HEK293T (cell line): ENCODE measurements around the gene RABGAP1L.

Experiments
- CTCF ChIA-PET: fragments of 350-600 bp; formaldehyde crosslinking; extraction: SDS; loops from one replicate; lab custom pipeline; 2021; ENCODE audit warnings: antibody characterized with exemption, inconsistent platforms; lab: Yijun Ruan, JAX
- POLR2A ChIA-PET: fragments of 350-600 bp; formaldehyde crosslinking; extraction: SDS; loops from one replicate; lab custom pipeline; 2020; ENCODE audit warnings: antibody characterized with exemption, inconsistent platforms; lab: Yijun Ruan, JAX
- DNase-seq: peaks from one replicate; pipeline ENCODE4 v3.0.0; 2012; ENCODE audit warnings: mixed read lengths; ENCODE audit errors: extremely low spot score
- ARNT ChIP-seq: fragments of 450-650 bp; IDR thresholded peaks from 2 replicates; pipeline ENCODE4 v1.6.1; 2017; ENCODE audit warnings: mild to moderate bottlenecking
- BHLHE40 ChIP-seq: fragments of 450-650 bp; IDR thresholded peaks from 2 replicates; pipeline ENCODE4 v1.6.1; 2016; ENCODE audit warnings: mild to moderate bottlenecking, moderate library complexity, borderline replicate concordance
- CTBP1 ChIP-seq: fragments of 450-650 bp; IDR thresholded peaks from 2 replicates; pipeline ENCODE4 v1.6.1; 2016; ENCODE audit warnings: borderline replicate concordance
- ELF4 ChIP-seq: fragments of 450-650 bp; IDR thresholded peaks from 2 replicates; pipeline ENCODE4 v1.6.1; 2017; ENCODE audit warnings: antibody characterized with exemption
- FOXA1 ChIP-seq: fragments of 450-650 bp; IDR thresholded peaks from 2 replicates; pipeline ENCODE4 v1.6.1; 2016; ENCODE audit warnings: mild to moderate bottlenecking
- FOXK2 ChIP-seq: fragments of 450-650 bp; IDR thresholded peaks from 2 replicates; pipeline ENCODE4 v1.6.1; 2016; ENCODE audit warnings: mild to moderate bottlenecking
- FOXM1 ChIP-seq: fragments of 450-650 bp; IDR thresholded peaks from 2 replicates; pipeline ENCODE4 v1.6.1; 2017; ENCODE audit warnings: mild to moderate bottlenecking, borderline replicate concordance
- HDGF ChIP-seq: fragments of 450-650 bp; IDR thresholded peaks from 2 replicates; pipeline ENCODE4 v1.6.1; 2017; ENCODE audit warnings: antibody characterized with exemption, borderline replicate concordance
- L3MBTL2 ChIP-seq: fragments of 450-650 bp; conservative IDR thresholded peaks from 2 replicates; pipeline ENCODE4 v1.6.1; 2016; ENCODE audit warnings: mild to moderate bottlenecking
- LEF1 ChIP-seq: fragments of 450-650 bp; IDR thresholded peaks from 2 replicates; pipeline ENCODE4 v1.6.1; 2017; ENCODE audit warnings: mild to moderate bottlenecking, borderline replicate concordance
- NFRKB ChIP-seq: fragments of 450-650 bp; IDR thresholded peaks from 2 replicates; pipeline ENCODE4 v1.6.1; 2016; ENCODE audit warnings: mild to moderate bottlenecking, moderate library complexity
- SP1 ChIP-seq: fragments of 450-650 bp; IDR thresholded peaks from 2 replicates; pipeline ENCODE4 v1.6.1; 2017
- SUZ12 ChIP-seq: fragments of 450-650 bp; IDR thresholded peaks from 2 replicates; pipeline ENCODE4 v1.6.1; 2016; ENCODE audit warnings: mild to moderate bottlenecking
- TARDBP ChIP-seq: fragments of 450-650 bp; IDR thresholded peaks from 2 replicates; pipeline ENCODE4 v1.6.1; 2016
- ZNF384 ChIP-seq: fragments of 450-650 bp; IDR thresholded peaks from 2 replicates; pipeline ENCODE4 v1.6.1; 2016
- TF ChIP-seq, protein P1 (sequence below): fragments of 450-650 bp; IDR thresholded peaks from 2 replicates; pipeline ENCODE4 v1.6.1; 2016

Gene RABGAP1L

DNA sequence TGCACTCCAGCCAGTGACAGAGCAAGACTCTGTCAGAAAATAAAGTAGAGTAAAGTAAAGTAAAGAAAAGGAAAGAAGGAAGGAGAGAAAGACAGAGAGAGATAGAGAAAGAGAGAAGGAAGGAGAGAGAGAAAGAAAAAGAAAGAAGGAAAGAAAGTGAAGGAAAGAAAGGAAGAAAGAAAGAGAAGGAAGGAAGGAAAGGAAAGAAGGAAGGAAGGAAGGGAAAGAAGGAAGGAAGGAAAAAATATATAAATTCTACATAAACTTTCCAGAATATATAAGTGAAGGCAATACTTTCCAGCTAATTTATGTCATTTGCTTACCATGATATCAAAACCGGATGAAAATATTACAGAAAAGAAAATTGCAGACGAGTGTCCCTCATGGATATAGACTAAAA is 216.7 kb downstream of the RABGAP1L start:
- ChIA-PET POLR2A (no interaction called here), CTCF (no interaction called here)
- no peak for TF ChIP-seq FOXK2
- no peak for TF ChIP-seq L3MBTL2
- TF ChIP-seq, protein P1, sequence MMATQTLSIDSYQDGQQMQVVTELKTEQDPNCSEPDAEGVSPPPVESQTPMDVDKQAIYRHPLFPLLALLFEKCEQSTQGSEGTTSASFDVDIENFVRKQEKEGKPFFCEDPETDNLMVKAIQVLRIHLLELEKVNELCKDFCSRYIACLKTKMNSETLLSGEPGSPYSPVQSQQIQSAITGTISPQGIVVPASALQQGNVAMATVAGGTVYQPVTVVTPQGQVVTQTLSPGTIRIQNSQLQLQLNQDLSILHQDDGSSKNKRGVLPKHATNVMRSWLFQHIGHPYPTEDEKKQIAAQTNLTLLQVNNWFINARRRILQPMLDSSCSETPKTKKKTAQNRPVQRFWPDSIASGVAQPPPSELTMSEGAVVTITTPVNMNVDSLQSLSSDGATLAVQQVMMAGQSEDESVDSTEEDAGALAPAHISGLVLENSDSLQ, result no peak
- TF ChIP-seq FOXA1, result no peak
- DNase-seq, result no peak

DNA sequence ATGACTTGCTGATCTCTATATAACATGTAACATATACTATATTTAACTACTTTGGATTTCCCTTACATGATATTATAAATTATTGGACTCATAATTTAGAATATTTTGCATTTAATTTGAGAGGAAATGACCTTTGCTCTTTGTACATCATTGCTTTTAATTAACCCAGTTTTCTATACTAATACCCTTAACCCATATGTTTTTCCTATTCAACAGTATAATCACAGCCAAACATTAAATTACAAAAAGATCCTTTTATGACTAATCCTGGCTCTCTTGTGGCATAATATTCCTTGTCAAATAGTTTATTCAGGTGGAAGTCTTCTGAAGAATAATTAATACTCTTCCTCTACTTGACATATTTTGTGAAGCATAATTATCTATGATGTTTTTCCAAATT is 232.4 kb downstream of the RABGAP1L start:
- ChIA-PET POLR2A (no interaction called here), CTCF (no interaction called here)

DNA sequence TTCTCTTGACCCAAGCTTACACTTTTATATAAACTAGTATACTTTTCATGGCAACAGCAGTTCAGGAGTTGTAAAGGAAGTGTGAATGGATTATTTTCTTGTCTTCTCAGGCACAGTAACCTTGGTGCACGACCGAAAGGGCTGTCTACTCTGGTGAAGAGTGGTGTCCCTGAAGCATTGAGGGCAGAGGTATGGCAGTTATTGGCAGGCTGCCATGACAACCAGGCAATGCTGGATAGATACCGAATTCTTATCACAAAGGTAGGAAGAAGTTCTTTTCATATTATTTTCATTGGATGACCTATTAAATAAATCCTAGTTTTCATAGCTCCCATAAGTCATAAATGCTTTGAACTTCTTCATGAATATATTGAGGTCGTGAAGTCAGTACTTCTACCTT is 234.6 kb downstream of the RABGAP1L start:
- no peak for DNase-seq
- ChIA-PET POLR2A (no interaction called here), CTCF (no interaction called here)
- no peak for TF ChIP-seq L3MBTL2
- no peak for TF ChIP-seq ZNF384
- no peak for TF ChIP-seq NFRKB

More for the DNA sequence above, 232.4 kb downstream of the RABGAP1L start:
- TF ChIP-seq ARNT (no peak), FOXK2 (no peak), TARDBP (no peak), NFRKB (no peak), FOXA1 (no peak)
- TF ChIP-seq, protein P1, result no peak
- DNase-seq, result no peak

DNA sequence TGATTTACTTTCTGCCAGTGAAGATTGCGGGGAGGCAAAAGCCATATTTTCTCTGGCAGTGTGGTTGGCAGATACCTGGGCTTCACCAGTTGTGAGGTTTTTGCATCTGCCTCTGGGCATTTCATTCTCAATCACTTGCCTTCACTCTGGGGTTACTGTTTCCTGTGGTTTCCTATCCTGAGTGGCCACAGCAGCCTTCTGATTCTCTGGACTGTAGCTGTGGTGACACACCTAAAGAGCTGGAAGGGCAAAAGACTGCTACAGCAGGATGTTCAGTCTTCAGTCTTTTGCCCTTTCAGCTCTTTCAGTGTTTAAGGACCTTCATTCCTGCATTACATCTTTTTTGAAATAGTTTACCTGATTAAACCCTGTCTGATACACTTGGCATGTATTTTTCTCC is 237.9 kb downstream of the RABGAP1L start:
- CTCF ChIA-PET, result interaction anchor here (0.6 kb wide), 1 partner anchor 347 kb away, joined by 3 read pairs; no protein-coding TSS in a partner anchor
- no peak for DNase-seq
- POLR2A ChIA-PET, result no interaction called here
- TF ChIP-seq TARDBP, result no peak
- TF ChIP-seq CTBP1, result no peak
- no peak for TF ChIP-seq FOXM1
- TF ChIP-seq, protein P1, result no peak
- no peak for TF ChIP-seq SP1
- no peak for TF ChIP-seq ELF4
- no peak for TF ChIP-seq NFRKB
- TF ChIP-seq SUZ12, result no peak
- TF ChIP-seq FOXA1, result no peak
- TF ChIP-seq ARNT, result no peak
- no peak for TF ChIP-seq ZNF384
- TF ChIP-seq LEF1, result no peak
- TF ChIP-seq BHLHE40, result no peak
- TF ChIP-seq HDGF, result no peak
- no peak for TF ChIP-seq FOXK2
- TF ChIP-seq L3MBTL2, result no peak

DNA sequence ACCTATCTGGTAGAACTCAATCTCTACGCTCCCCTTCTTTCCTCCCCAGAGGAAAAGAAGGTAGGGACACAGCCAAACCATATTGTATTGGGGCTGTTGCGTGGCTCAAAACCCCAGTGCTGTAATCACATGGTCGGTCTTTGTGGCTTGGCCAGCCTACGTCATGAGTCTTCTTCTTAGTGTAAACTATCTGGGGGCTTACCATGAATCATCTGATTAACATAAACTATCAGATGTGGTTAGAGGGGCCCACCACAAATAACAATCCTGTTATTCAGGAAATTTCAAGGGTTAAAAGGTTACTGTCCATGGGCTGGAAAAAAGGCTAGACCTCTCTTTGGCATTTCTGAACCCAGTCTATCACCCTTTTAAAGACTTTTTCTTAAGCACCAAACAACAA is 238.9 kb downstream of the RABGAP1L start:
- TF ChIP-seq FOXA1 (no peak), FOXM1 (no peak), TARDBP (no peak), ZNF384 (no peak), HDGF (no peak), SUZ12 (no peak)
- POLR2A ChIA-PET, result no interaction called here
- CTCF ChIA-PET, result no interaction called here
- no peak for DNase-seq

DNA sequence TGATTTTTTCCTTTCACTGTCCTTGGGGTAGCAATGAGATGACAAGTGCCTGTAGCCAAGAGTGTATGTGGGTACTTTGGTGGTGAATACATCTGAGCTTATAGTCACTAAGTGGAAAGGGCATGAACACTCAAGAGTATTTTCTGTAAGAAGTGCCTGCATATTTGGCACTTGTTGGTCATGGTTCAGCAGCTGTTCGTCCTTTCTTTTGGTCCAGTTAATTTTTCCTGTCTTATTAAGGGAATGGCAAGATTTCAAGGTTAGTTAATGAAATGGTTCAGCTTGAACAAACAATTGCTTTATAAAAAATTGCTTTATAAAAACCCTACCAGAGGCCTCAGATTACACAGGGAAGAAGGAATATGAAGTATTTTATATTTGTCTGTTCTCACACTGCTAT is 239.9 kb downstream of the RABGAP1L start:
- CTCF ChIA-PET, result no interaction called here
- DNase-seq, result no peak
- POLR2A ChIA-PET, result no interaction called here

DNA sequence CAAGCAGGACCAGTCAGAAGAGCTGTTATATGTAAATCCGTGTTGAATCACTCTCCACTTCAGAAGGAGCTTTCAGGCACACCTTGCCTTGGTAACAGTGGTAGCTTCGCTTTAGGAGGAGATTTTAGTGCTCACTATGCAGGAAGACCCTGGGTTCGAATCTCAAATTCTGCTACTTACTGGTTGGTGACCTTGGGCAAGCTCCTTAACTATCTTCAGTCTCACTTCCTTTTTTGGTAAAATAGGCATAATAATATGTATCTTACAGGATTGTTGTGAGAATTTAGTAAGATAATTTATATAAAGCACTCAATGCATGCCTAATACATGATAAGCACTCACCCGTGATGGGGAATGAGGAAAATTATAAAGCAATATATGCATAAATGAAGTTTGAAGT is 241.8 kb downstream of the RABGAP1L start:
- CTCF ChIA-PET, result no interaction called here
- DNase-seq, result no peak
- TF ChIP-seq BHLHE40, result no peak
- no peak for TF ChIP-seq FOXM1
- no peak for TF ChIP-seq SP1
- TF ChIP-seq TARDBP, result no peak
- TF ChIP-seq CTBP1, result no peak
- TF ChIP-seq ZNF384, result no peak
- no peak for TF ChIP-seq SUZ12
- no peak for TF ChIP-seq NFRKB
- TF ChIP-seq FOXK2, result no peak
- no peak for TF ChIP-seq ARNT
- TF ChIP-seq LEF1, result no peak
- TF ChIP-seq HDGF, result no peak
- TF ChIP-seq FOXA1, result no peak
- TF ChIP-seq, protein P1, result no peak
- no peak for TF ChIP-seq L3MBTL2
- no peak for TF ChIP-seq ELF4
- POLR2A ChIA-PET, result no interaction called here

More for the DNA sequence above, 239.9 kb downstream of the RABGAP1L start:
- TF ChIP-seq FOXA1, result no peak
- TF ChIP-seq FOXK2, result no peak
- TF ChIP-seq ZNF384, result no peak
- no peak for TF ChIP-seq SUZ12
- TF ChIP-seq BHLHE40, result no peak
- TF ChIP-seq CTBP1, result no peak
- TF ChIP-seq TARDBP, result no peak
- TF ChIP-seq HDGF, result no peak
- TF ChIP-seq NFRKB, result no peak
